Inferior parietal cortex (tissue), 1 donor: ENCODE measurements around the gene POLR1H.

ENCODE experiments used
- DNase-seq: peaks from one replicate; pipeline ENCODE4 v3.0.0-alpha.2; 2016; ENCODE audit errors: extremely low spot score

Gene POLR1H

DNA sequence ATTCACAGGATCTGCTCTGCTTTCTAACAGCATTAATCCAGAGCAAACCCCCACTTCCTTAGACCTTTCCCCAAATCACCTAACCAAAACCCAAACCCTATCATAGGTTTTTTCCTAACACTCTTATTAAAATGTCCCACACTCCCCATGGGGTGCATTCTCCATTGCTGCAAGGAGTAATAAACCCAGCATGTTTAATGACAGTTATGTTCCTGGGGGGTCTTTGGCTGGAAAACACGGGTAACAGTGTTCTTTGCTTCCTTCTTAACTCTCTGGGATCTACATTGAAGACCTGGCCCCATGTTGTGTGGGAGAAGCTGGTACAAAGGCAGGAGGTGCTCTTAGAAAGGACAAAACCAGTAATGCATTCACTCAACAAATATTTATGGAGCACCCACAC lies 35.8 kb downstream of the POLR1H start:
- DNase-seq, result no peak

- DNase-seq, result no peak
Observed at GRCh38 chr6:30097902-30098768, 37.1 kb downstream of the POLR1H start.

GRCh38 chr6:30100154-30100553 lies 39.1 kb downstream of the POLR1H start:
- no peak for DNase-seq

DNA sequence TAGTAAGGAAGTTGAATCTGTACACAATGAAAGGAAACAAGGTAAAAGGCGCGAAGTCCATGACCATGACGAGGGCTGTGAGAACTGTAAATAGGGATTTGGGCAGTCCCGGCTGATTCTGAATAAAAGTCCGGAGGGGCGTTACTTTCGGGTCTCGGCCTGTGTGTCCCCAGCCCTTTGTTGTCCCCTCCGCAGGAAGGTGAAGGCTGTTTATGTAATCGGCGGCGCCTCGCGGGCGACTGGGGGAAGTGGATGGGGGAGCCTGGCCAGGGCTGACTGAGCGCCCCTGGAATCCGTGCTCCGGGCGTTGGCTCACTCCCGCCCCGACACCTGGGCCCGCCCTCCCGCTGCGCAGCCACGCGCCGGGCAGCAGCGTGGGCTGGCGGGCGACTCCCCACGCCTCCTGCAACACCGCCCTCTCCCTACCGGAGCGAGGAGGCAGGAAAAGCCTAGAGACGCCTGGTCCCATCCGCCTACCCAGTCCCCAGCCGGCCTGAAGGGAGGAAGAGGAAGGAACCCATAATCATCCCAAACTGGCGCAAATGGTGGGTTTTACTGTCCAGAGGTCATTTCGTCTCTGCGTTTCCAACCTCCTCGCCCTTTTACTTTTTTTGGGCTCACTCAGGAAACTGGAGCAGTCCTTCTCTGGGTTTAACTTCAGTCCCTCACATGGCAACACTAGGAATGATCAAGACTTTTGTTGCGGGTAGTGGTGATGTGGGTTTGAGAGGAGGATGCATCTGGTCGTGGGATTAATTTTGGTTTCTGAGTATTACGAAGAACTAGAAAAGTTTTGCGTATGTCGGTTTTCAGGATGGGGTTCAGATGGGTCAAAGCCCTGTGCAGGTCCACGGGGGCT lies 39.7 kb downstream of the POLR1H start:
- DNase-seq, result no peak

- peak; percentile 74 for DNase-seq
Observed at GRCh38 chr6:30101444-30102413, 40.7 kb downstream of the POLR1H start.

GRCh38 chr6:30102414-30102969 lies 41.4 kb downstream of the POLR1H start:
- no peak for DNase-seq

- DNase-seq, result peak; percentile 94
Observed at GRCh38 chr6:30102970-30103871, 42.2 kb downstream of the POLR1H start.

GRCh38 chr6:30103872-30104179 lies 42.8 kb downstream of the POLR1H start:
- no peak for DNase-seq

DNA sequence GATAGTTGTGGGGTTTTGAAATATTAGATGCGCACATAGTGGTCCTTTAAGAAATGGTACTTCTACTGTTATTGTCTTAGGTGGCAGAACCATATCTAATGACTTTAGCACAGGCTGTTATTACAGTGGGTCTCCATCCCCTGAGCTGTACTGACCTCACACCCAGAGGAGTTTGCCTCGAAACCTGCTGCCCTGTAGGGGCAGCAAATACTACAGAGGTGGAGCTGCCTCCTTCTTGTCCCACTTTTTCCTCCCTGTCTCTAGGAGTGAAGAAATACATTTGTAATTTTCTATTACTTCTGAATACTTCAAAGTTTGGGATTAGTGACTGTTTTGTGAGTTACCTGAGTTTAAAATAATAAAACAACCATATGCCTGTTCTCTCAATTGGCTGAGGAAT lies 43.6 kb downstream of the POLR1H start:
- no peak for DNase-seq

- DNase-seq, result no peak
Observed at GRCh38 chr6:30111266-30111856, 50.3 kb downstream of the POLR1H start.

DNA sequence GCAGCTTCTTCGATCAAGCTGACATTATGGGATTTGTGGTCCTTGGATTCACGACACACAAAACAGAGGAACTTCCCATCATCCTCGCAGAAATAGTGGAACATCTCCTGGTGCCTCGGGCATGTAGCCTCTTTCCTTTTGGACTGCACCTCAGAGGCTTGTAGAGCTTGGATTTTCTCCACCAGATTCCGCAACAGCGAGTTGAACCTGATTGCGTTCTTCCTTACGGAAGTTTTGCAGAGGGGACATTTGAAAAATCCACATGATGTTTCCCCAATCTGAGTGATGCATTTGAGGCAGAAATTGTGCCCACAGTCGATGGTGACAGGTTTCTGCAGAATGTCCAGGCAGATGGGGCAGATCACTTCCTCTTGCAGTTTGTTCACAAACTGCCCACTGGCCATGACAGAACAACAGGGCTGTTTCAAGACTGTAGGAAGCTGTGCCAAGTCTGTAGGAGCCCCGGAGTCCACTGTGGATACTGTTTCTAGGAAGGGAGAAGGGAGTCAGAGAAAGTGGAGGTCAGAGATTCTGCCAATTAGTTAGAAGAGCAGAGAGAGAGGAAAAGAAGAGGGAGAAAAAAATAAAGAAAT lies 51.4 kb downstream of the POLR1H start:
- DNase-seq, result no peak

DNA sequence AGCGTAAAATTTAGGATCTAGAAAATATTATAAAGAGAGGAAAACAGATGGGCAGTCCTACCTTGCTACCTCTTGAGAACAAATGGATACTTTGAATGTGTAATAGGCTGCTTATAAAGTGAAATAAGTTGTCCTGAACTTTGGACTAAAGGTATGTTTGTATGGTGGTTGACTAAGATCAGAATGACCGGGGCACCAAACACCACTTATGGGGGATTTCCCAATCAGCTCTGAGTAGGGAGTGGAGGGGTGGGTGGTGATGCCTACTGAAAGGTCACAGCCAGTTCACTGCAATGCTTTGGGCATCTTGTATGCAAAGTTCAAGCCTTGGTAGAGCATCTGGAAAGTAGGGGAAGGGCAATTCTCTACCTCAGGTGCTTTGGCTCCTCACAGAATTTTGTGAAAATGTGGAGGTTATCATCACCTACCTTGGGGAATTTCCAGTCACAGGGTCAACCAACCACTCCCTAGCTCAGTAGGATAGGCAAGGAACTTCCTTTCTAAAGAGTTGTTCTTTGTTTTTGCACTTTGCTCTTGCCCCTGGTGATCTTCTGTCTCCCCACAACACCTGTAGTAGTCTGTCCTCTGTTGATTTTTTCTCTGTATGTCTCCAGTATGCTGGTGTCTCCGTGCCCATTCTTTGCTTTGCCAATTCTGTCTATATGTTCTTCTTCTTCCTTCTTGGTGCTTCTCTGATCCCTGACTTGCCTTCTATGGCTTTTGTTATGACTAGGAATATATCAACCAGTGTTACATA lies 52.1 kb downstream of the POLR1H start, which contains the start of gene TRIM31:
TSS of gene TRIM31 (minus strand) at position 88 of the 757 bp plus-strand sequence. CDS start 285 bp downstream, outside the sequence.
- no peak for DNase-seq

DNA sequence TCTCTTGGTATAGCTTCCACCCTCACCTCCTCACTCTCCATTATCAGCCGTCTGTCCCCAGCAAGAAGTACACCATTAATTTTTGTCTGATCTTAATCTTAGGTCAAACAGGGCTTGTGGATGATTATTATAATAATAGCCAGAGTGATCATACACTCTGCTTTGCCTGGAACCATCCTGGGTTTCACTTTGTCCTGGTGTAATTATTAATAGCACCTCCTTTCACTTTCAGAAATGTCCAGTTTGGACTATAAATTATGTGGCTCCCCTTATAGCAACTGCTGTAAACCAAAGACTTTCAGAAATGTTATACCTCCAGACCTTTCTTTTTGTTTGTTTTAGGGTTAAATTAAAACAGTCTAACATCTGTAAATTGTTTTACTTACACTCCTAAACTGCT lies 52.8 kb downstream of the POLR1H start:
- no peak for DNase-seq
